ENCODE results near the gene NEDD4L.

NEDD4L gene

DNA sequence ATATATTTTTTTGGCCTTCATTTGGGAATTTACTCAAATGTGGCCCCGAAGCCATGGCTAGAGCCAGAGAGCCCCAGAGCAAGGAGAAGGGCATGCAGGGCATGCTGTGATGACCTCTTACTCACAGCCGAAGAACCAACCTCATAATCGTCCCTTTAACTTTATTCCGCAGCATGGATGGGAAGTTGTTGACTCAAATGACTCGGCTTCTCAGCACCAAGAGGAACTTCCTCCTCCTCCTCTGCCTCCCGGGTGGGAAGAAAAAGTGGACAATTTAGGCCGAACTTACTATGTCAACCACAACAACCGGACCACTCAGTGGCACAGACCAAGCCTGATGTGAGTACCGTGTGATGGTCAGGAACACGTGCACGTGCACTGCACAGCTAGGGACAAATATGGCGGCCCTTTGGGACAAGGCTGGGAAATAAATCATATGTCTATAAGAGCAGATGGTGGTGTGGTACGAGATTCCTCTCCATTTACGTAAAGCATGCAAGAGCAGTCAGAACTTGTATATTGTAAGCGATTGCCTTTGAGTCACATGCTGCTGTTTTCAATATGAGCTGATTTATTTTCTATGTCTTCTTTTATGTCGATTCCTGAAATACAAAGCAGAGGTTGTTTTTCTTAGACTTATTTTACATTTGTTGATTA lies 280.9 kb downstream of the NEDD4L start:
- TF ChIP-seq YY1 (IDR thresholded peaks at IDR 0.05; ENCODE audit: insufficient read depth, insufficient read length) (no peak), SUZ12 (IDR thresholded peaks at IDR 0.05; ENCODE audit: extremely low read depth, insufficient read depth, insufficient read length) (no peak), ZNF274 (IDR thresholded peaks at IDR 0.05; ENCODE audit: low read depth, low read length) (no peak)
- Histone ChIP-seq H3K36me3 (ENCODE audit: insufficient read depth, insufficient read length, low read length) (peaks cover 22% of the 10 kb centered on the region), H3K27me3 (ENCODE audit: insufficient read depth, insufficient read length) (no peaks in the 10 kb centered on the region), H3K9me3 (ENCODE audit: insufficient read depth, low read length) (no peaks in the 10 kb centered on the region), H3K4me1 (ENCODE audit: insufficient read depth, insufficient read length) (no peaks in the 10 kb centered on the region), H3K4me3 (ENCODE audit: insufficient read length, low read depth) (no peak overlapping the region), H3K9ac (ENCODE audit: insufficient read length, low read depth) (no peak overlapping the region)
- DNase-seq (ENCODE audit: low read depth, low spot score): no peak

GRCh38 chr18:58325494-58325893 lies 281.5 kb downstream of the NEDD4L start:
- no peaks in the 10 kb centered on the region for H3K4me1 ChIP-seq (ENCODE audit: insufficient read depth, insufficient read length)
- no peaks in the 10 kb centered on the region for H3K9me3 ChIP-seq (ENCODE audit: insufficient read depth, low read length)
- no peak for TF ChIP-seq YY1 (IDR thresholded peaks at IDR 0.05; ENCODE audit: insufficient read depth, insufficient read length)
- TF ChIP-seq SUZ12 (IDR thresholded peaks at IDR 0.05; ENCODE audit: extremely low read depth, insufficient read depth, insufficient read length): no peak
- TF ChIP-seq ZNF274 (IDR thresholded peaks at IDR 0.05; ENCODE audit: low read depth, low read length): no peak
- no peaks in the 10 kb centered on the region for H3K27me3 ChIP-seq (ENCODE audit: insufficient read depth, insufficient read length)
- DNase-seq (ENCODE audit: low read depth, low spot score): no peak
- H3K36me3 ChIP-seq (ENCODE audit: insufficient read depth, insufficient read length, low read length): peaks cover 26% of the 10 kb centered on the region
- H3K9ac ChIP-seq (ENCODE audit: insufficient read length, low read depth): no peak overlapping the region
- no peak overlapping the region for H3K4me3 ChIP-seq (ENCODE audit: insufficient read length, low read depth)

- Histone ChIP-seq H3K4me3 (ENCODE audit: insufficient read length, low read depth) (no peak overlapping the region), H3K9me3 (ENCODE audit: insufficient read depth, low read length) (no peaks in the 10 kb centered on the region), H3K36me3 (ENCODE audit: insufficient read depth, insufficient read length, low read length) (peaks cover 20% of the 10 kb centered on the region), H3K4me1 (ENCODE audit: insufficient read depth, insufficient read length) (no peaks in the 10 kb centered on the region), H3K27me3 (ENCODE audit: insufficient read depth, insufficient read length) (no peaks in the 10 kb centered on the region), H3K9ac (ENCODE audit: insufficient read length, low read depth) (no peak overlapping the region)
- TF ChIP-seq ZNF274 (IDR thresholded peaks at IDR 0.05; ENCODE audit: low read depth, low read length): no peak
- TF ChIP-seq SUZ12 (IDR thresholded peaks at IDR 0.05; ENCODE audit: extremely low read depth, insufficient read depth, insufficient read length): no peak
- TF ChIP-seq YY1 (IDR thresholded peaks at IDR 0.05; ENCODE audit: insufficient read depth, insufficient read length): no peak
- no peak for DNase-seq (ENCODE audit: low read depth, low spot score)
These were observed 290.0 kb downstream of the NEDD4L start for GRCh38 chr18:58334061-58334460.

GRCh38 chr18:58335223-58335622 lies 291.2 kb downstream of the NEDD4L start:
- Histone ChIP-seq H3K36me3 (ENCODE audit: insufficient read depth, insufficient read length, low read length) (peaks cover 17% of the 10 kb centered on the region), H3K4me1 (ENCODE audit: insufficient read depth, insufficient read length) (no peaks in the 10 kb centered on the region), H3K27me3 (ENCODE audit: insufficient read depth, insufficient read length) (no peaks in the 10 kb centered on the region), H3K9me3 (ENCODE audit: insufficient read depth, low read length) (no peaks in the 10 kb centered on the region), H3K9ac (ENCODE audit: insufficient read length, low read depth) (no peak overlapping the region), H3K4me3 (ENCODE audit: insufficient read length, low read depth) (no peak overlapping the region)
- TF ChIP-seq ZNF274 (IDR thresholded peaks at IDR 0.05; ENCODE audit: low read depth, low read length): no peak
- no peak for TF ChIP-seq SUZ12 (IDR thresholded peaks at IDR 0.05; ENCODE audit: extremely low read depth, insufficient read depth, insufficient read length)
- no peak for TF ChIP-seq YY1 (IDR thresholded peaks at IDR 0.05; ENCODE audit: insufficient read depth, insufficient read length)
- no peak for DNase-seq (ENCODE audit: low read depth, low spot score)

DNA sequence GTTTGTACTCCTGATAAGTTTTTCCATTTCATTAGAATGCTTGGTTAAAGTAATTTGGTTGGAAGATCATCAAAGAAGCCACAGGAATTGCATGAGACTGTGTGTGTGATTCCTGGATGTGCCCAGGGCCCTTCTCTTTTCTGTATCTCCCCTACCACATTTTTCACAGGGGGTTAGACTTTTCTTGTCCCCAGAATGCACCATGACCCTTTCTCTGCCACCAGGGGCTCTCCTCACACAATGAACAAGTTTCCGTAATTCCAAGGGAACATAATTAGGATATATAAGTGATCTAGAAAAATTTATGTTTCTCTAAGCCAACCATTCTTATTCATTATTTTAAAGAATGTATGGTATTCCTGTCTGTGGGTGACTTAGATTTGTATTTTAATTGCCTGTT lies 291.8 kb downstream of the NEDD4L start:
- Histone ChIP-seq H3K9ac (ENCODE audit: insufficient read length, low read depth) (no peak overlapping the region), H3K4me1 (ENCODE audit: insufficient read depth, insufficient read length) (no peaks in the 10 kb centered on the region), H3K36me3 (ENCODE audit: insufficient read depth, insufficient read length, low read length) (peaks cover 13% of the 10 kb centered on the region), H3K9me3 (ENCODE audit: insufficient read depth, low read length) (no peaks in the 10 kb centered on the region), H3K4me3 (ENCODE audit: insufficient read length, low read depth) (no peak overlapping the region), H3K27me3 (ENCODE audit: insufficient read depth, insufficient read length) (no peaks in the 10 kb centered on the region)
- TF ChIP-seq ZNF274 (IDR thresholded peaks at IDR 0.05; ENCODE audit: low read depth, low read length): no peak
- no peak for DNase-seq (ENCODE audit: low read depth, low spot score)

DNA sequence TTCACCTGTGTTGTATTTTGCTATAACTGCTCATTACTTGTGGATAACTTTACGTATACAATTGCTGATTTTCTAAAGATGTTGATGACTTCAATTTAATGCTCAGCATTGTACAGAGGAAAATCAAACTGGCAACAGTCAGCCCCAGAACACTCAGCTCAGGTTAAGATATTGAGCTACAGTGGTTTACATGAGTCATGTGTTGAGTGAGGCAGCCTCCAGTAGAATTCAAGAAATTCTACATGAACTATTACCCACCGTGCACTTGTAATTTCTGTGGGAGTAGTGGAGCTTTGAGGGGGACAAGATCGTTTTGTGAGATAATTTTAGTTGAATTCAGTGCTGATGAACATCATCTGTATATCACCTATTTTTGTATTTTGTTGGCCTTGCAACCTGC lies 292.6 kb downstream of the NEDD4L start:
- Histone ChIP-seq H3K9me3 (ENCODE audit: insufficient read depth, low read length) (no peaks in the 10 kb centered on the region), H3K27me3 (ENCODE audit: insufficient read depth, insufficient read length) (no peaks in the 10 kb centered on the region), H3K4me1 (ENCODE audit: insufficient read depth, insufficient read length) (no peaks in the 10 kb centered on the region), H3K36me3 (ENCODE audit: insufficient read depth, insufficient read length, low read length) (peaks cover 10% of the 10 kb centered on the region), H3K9ac (ENCODE audit: insufficient read length, low read depth) (no peak overlapping the region), H3K4me3 (ENCODE audit: insufficient read length, low read depth) (no peak overlapping the region)
- TF ChIP-seq ZNF274 (IDR thresholded peaks at IDR 0.05; ENCODE audit: low read depth, low read length): no peak
- no peak for TF ChIP-seq SUZ12 (IDR thresholded peaks at IDR 0.05; ENCODE audit: extremely low read depth, insufficient read depth, insufficient read length)
- no peak for TF ChIP-seq YY1 (IDR thresholded peaks at IDR 0.05; ENCODE audit: insufficient read depth, insufficient read length)
- no peak for DNase-seq (ENCODE audit: low read depth, low spot score)

DNA sequence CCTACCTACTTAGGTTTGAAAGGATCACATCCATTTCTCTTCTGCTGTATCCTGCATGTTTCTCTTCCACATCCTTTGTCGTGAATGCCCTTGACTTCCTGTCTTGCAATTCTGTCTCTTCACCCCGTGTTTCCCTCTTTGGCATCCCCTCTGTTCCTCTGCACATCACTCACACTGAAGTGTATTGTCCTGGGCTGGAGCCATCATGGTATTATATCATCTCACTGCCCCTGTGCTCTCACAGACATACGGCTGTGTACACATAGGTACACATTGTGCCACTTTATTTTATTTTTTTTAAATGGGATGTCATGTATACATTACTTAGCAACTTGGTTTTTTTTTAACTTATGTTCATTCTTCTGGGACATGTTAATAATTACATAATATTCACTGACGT lies 293.3 kb downstream of the NEDD4L start:
- H3K27me3 ChIP-seq (ENCODE audit: insufficient read depth, insufficient read length): no peaks in the 10 kb centered on the region
- no peaks in the 10 kb centered on the region for H3K4me1 ChIP-seq (ENCODE audit: insufficient read depth, insufficient read length)
- H3K9me3 ChIP-seq (ENCODE audit: insufficient read depth, low read length): no peaks in the 10 kb centered on the region
- H3K9ac ChIP-seq (ENCODE audit: insufficient read length, low read depth): no peak overlapping the region
- no peak overlapping the region for H3K4me3 ChIP-seq (ENCODE audit: insufficient read length, low read depth)
- H3K36me3 ChIP-seq (ENCODE audit: insufficient read depth, insufficient read length, low read length): peaks cover 17% of the 10 kb centered on the region
- TF ChIP-seq YY1 (IDR thresholded peaks at IDR 0.05; ENCODE audit: insufficient read depth, insufficient read length): no peak
- no peak for TF ChIP-seq SUZ12 (IDR thresholded peaks at IDR 0.05; ENCODE audit: extremely low read depth, insufficient read depth, insufficient read length)
- TF ChIP-seq ZNF274 (IDR thresholded peaks at IDR 0.05; ENCODE audit: low read depth, low read length): no peak
- no peak for DNase-seq (ENCODE audit: low read depth, low spot score)

All from NT2/D1 (cell line).